ENCODE results near the gene TBX6.
A peak's percentile ranks its signal among the peaks of the same experiment; 100 is the strongest.
"Not testable (repeated sequence)": the region's sequence is repeated elsewhere in the genome, so short reads cannot be mapped to it uniquely, and the experiment has no call there.

Gene TBX6

GRCh38 chr16:30065943-30066760, 25.6 kb downstream of the TBX6 start:
- DNase-seq = peak in 2 of 4 experiments; percentile 28 to 32

- peak; percentile 89 to 93 (median 90) for DNase-seq
Measured at GRCh38 chr16:30065102-30065942, 26.4 kb downstream of the TBX6 start, which contains the start of gene ALDOA. TSS of gene ALDOA (plus strand) at chr16:30065760. CDS start at chr16:30066898, 1,138 bp downstream.

GRCh38 chr16:30064729-30065101, 27.0 kb downstream of the TBX6 start:
- no peak for DNase-seq

DNA sequence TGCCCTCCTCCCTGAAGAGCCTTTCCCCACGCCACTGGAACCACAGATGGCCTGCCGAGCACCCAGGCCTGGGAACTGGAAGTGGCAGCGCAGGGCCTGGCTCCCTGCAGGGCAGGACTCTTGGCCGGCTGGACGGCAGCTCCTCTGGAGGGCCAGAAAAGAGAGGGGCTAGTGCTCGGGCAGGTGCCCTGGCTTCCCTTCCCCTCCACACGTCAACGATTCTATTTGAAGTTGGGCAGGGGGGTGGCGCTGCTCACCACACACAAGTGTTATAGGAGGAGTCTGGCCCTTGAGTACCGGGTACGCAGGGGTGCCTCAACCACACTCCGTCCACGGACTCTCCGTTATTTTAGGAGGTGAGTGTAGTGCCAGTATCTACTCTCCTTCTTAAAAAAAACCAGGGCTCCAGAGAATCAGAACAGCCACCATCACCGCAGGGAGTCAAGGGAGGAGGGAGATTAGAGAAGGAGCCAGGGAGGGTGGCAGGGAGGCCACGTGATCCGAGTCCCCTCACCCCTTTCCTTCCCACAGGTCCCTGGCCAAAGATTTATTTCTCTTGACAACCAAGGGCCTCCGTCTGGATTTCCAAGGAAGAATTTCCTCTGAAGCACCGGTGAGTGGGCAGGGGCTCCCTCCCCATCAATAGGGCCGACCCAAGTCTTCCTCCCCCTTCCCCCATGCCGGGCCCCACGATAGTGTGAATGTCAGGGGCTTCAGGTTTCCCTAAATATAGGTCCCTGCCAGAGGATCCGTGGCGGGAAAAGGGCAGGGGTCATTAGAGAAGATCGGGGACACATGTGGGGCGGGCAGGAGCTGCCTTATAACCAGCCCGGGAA, 27.6 kb downstream of the TBX6 start:
- peak; percentile 32 to 53 (median 38) for DNase-seq

GRCh38 chr16:30063278-30063892, 28.3 kb downstream of the TBX6 start:
- no peak for DNase-seq

DNA sequence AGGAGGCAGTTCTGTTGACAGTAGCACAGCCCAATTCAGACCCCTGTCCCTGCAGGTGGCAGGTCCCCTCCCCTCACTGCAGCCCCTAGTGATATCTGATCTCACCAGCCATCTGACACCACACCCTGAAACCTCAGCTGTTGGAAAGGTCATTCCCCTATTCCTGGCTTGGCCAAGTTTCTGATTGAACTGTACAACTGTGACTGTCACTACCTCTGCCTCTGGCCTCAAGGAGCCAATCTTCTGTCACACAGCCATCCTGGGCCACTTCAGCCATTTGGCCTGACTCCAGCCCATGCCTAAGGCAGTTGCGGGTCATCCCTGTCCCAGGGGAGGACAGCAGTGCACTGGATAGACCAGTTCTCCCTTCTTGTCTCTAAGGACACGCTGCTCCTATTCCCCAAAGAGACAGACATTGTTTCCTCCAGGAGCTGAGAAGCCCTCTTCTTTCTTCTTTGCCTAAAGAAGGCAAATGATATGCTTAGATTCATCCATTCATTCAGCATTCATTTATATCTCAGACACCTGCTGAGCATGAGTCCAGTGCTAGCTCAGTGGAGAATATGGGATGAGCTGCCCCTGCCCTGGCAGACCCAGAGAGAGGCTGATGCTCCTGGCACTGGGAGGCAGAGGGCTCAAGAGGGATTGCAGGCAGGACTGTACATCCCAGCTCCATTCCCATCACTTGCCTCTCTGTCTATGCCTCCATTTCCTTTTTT, 30.7 kb downstream of the TBX6 start:
- no peak for DNase-seq

GRCh38 chr16:30060346-30060745, 31.4 kb downstream of the TBX6 start:
- no peak for DNase-seq

DNA sequence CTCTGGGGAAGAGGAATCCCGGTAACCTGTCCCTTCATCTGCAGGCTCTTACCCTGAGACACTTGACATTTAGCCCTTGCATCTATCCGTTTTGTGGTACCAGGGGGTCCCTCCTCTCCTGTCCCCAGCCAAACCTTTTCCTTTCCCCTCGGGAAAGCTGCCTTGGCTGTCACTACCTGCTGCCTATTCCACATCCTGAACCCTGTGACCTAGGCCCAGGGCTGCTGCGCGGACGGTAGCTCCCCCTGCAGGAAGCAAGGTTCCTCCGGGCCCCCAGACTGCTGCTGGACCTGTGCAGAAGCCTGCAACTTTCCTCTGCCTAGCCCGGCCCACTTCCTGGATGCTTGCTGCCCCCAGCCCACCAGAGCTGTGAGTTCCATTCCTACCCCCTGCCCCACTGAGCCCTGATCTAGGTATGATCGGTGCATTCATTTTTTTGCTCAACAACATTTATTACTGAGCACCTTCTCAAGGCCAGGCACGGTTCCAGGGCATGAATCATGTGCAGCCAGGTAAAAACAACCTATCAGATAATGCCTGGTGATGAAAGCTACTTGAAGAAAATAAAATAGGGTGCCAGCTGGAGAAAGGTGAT, 36.7 kb downstream of the TBX6 start:
- DNase-seq = peak in 2 of 4 experiments; percentile 12 to 20

DNA sequence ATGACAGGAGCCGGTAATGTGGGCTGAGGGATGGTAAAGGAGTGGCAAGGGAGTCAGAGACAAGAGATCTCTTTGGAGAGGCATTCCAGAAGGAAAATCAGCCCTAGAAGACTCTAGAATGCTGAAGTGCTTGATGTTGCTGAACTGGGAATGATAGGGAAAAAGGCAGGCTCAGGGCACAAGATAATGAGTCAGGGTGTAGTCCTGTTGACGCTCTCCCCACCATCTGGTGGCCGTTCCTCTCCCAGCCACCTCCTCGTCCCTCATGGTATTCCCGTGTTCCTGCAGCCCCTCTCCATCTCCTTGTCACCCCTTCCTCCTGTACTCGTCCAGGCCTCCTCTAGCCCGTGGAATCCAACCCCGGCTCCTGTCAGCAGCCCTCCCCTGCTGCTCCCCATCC, 37.3 kb downstream of the TBX6 start:
- DNase-seq = no peak

GRCh38 chr16:30053376-30054015, 38.2 kb downstream of the TBX6 start:
- no peak for DNase-seq

DNA sequence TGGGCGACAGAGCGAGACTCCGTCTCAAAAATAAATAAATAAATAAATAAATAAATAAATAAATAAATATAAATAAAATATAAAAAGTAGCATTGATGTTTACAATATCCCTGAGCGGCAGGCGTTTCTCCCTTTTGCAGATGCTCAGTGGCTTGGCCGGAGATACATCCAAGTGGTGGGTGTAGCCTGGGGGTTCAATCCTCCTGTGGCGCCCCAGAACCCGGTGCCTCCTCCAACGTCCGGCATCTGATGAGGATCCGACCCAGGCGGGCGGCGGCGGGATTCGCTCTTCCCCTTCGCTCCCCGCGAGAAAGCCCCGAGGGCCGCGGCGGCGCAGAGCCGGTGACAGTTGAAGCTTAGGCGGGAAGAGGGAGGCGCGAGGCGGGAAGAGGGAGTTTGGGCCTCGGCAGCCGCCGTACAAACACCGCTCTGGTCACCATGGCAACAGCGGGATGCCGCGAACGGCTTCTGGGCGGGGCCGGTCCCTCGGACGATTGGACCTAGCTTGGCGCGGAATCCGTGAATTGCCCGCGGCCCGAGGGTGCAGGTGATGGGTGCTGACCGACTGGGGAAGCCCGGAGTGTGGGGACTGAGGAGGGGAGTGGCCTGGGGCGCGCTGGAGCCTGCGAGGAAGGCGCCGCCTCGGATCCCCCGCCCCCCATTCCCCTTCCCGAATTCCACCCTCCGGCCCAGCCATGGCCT, 38.9 kb downstream of the TBX6 start:
- peak; percentile 77 to 86 (median 78) for DNase-seq

GRCh38 chr16:30051518-30051917, 40.2 kb downstream of the TBX6 start:
- no peak for DNase-seq

GRCh38 chr16:30049871-30050270, 41.9 kb downstream of the TBX6 start:
- no peak for DNase-seq

DNA sequence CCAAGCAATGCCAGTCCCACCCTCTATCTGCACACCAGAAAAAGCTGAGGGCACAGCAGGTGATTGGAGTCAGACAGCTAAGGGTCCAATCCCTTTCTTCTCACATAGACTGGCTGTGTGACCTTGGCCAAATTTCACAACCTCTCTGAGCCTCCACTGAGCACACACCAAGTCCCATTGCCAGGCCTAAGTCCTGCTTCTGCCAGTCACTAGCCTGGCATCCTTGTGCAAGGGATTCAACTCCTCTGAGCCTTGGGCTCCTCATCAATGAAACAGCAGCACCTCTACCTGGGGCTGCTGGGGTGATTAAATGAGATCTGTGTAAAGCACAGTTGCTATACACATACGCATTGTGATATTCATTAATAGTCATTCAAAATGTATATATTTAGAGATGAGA, 45.1 kb downstream of the TBX6 start:
- DNase-seq = no peak

DNA sequence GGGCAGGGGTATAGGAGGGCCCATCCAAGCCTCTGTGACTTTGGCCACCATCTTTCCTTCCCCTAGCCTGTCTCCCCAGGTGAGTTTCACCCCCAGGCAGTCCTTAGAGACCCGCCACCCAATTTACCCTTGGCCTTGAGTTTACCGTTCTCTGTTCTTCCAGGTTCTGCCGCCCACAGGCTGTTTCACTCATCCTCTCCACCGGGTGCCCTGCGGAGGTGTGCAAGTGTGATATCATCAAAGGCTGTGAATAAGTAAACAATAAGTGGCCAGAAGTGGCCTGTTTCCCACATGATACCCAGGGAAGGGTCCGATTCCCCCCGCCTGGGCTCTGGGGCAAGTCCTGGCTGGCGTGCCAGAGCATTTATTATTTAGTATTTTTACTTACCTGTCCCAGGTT, 45.5 kb downstream of the TBX6 start:
- DNase-seq = no peak

DNA sequence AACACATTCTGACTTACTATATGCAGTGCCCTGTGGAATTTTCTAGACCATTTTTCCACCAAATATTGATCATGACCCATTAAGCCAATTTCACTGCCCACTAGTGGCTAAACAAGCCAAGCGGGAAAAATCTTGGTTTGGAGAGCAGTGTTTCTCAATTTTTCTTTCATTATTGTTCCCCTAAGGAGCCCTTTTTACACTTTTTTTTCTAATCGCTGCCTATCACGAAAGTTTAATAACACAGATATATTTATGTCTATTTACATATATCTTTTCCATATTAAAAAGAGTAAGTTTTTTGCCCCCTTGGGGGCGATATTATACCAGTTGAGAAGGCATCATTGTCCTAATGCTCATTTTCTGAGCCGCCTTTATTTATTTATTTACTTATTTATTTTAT, 49.9 kb downstream of the TBX6 start:
- no peak for DNase-seq

GRCh38 chr16:30040690-30041089, 51.0 kb downstream of the TBX6 start:
- not testable (repeated sequence) for DNase-seq

GRCh38 chr16:30040221-30040620, 51.5 kb downstream of the TBX6 start:
- no peak for DNase-seq

Data from activated CD4-positive, CD25-positive, alpha-beta regulatory T cell (primary cell).